Fibroblast of the aortic adventitia (primary cell): Measurements from ENCODE around the gene PLPP3. TPM values are rescaled to one million over a fixed set of nuclear protein-coding genes. Genes with fewer than 3 reads are reported as not detected.

Experiments
- DNase-seq: peaks from one replicate; pipeline ENCODE4 v3.0.0-alpha.2; 2010; ENCODE audit warnings: low read depth
- H3K4me3 ChIP-seq: 2 replicates; pipeline ENCODE4 v1.5.1; 2011; ENCODE audit warnings: low read depth, mild to moderate bottlenecking, control low read depth, low read length, moderate library complexity
- CTCF ChIP-seq: IDR thresholded peaks from 2 replicates; pipeline ENCODE4 v1.5.1; 2011; ENCODE audit warnings: mild to moderate bottlenecking, low read length, control low read depth, inconsistent platforms; ENCODE audit not compliant: insufficient read depth
- total RNA-seq: library from RNA; depleted of rRNA; stranded (reverse); fragments of >200 nt; gene quantifications from 2 replicates; pipeline ENCODE4 v1.2.3, GENCODE V29; 2012; ENCODE audit warnings: low replicate concordance

Gene PLPP3
- total RNA-seq, 1 donor: 270 TPM

DNA sequence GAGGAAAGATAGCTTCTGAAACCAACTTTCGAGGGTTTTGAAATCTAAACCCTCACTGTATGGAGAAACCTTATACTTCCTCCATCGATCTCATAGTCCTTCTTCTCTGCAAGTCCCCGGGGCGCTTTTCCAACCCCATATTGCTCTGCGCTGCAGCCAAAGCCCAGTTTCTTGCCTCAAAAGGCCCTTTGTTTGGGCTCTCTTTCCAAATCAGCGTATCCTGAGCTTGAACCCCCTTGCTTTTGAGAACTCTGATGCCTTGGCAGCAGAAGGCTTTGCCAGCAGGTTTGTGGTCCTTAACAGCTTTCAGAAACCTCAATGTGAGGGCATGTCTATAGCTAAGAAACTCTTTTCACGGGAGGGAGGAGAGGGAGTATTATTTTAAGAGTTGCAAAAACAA, 21.6 kb downstream of the PLPP3 start:
- DNase-seq: no peak
- no peak overlapping the region for H3K4me3 ChIP-seq
- TF ChIP-seq CTCF: no peak

DNA sequence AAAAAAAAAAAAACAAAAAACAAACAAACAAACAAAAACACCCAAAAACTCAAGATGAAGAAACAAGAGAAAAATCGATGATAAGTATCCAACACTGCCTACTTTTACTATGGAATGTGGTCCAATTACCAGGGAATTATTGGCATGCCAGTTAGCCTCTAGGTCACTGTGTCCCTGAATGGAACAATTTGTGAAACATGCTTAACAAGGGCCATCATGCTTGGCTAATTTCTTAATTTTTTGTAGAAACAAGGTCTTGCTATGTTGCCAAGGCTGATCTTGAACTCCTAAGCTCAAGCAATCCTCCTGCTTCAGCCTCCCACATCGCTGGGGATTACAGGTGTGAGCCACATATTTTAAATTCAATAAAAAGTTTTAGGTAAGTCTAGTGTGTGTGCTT, 23.9 kb downstream of the PLPP3 start:
- no peak for DNase-seq
- H3K4me3 ChIP-seq: no peak overlapping the region
- TF ChIP-seq CTCF: no peak

GRCh38 chr1:56553046-56553445, 26.3 kb downstream of the PLPP3 start:
- no peak for TF ChIP-seq CTCF
- DNase-seq: no peak
- no peak overlapping the region for H3K4me3 ChIP-seq

DNA sequence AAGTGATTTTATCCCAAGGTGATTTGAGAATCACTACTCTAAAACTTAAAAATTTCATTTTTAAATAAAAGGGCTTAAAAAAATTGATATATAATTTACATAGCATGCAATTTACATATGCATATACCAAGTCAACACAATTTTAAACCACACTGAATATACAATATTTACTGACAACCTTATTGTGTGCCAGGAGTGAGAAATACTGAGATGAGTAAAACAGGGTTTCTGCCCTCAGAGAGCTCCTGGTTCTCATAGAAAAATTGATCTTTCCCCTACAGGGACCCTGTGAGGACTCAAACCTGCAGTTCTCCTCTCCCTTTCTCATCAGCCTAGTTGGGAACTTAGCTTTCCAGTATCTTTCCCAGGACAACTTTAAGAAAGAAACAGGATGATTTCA, 27.0 kb downstream of the PLPP3 start:
- no peak overlapping the region for H3K4me3 ChIP-seq
- no peak for TF ChIP-seq CTCF
- no peak for DNase-seq

GRCh38 chr1:56551691-56552090, 27.7 kb downstream of the PLPP3 start:
- no peak overlapping the region for H3K4me3 ChIP-seq
- TF ChIP-seq CTCF: no peak
- DNase-seq: no peak

GRCh38 chr1:56550859-56551188, 28.5 kb downstream of the PLPP3 start:
- no peak for DNase-seq
- H3K4me3 ChIP-seq: no peak overlapping the region
- no peak for TF ChIP-seq CTCF

DNA sequence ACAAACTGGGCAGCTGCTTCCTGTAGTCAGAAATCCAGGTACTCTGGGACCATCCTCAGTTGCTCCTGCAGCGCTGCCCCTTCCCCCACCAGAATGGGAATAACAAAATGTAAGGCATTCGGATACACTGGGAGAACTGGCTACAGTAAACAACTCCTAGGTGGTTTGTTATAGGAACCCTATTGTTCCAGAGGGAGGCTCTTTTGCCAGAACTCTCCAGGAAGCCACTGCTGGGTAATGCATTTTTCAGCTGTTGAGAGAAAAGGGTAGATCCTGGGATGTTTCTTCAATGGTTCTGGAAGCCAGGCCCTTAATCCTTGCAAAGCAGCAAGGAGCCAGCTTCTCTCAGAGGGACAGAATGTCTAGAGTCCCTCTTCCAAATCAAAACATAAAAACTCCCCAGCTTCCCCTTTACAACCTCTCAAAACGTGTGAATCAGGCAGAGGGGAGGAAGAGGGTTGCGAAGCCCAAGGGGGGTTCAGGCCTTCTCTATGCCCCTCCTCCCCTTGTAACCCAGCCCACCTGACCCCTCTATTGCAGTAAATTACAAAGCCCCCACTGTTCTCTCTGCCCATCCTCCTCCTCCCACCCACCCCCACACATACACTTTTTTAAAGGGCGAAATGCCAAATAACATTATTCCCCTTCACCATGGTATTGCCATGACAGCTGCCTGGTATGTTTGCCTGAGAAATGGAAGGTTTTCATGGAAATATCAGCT, 29.1 kb downstream of the PLPP3 start:
- H3K4me3 ChIP-seq: no peak overlapping the region
- no peak for TF ChIP-seq CTCF
- no peak for DNase-seq
